A549 (cell line): ENCODE measurements around the gene ATP8A2. TPM values are rescaled to one million over a fixed set of nuclear protein-coding genes. Genes with fewer than 3 reads are reported as not detected.

Experiments used
- ATAC-seq, 2 experiments: fragments of 200-7000 bp in 1 of 2; fragments of >200 bp in 1 of 2; cut with Nextera tagmentation in 1 of 2; cut with Tn5 transposase in 1 of 2; 3 replicates each; pipeline versions ENCODE4 v1.8.0 to v1.9.1; 2018 to 2020; ENCODE audit warnings: mild to moderate bottlenecking in 1 of 2, moderate library complexity in 1 of 2
- CTCF ChIA-PET: fragments of 300-600 bp; sonication (Branson Sonifier 250); formaldehyde crosslinking; extraction: SDS; loops from one replicate; lab custom pipeline; 2021; ENCODE audit warnings: antibody characterized with exemption, inconsistent platforms; lab: Yijun Ruan, JAX
- POLR2A ChIA-PET: fragments of 350-600 bp; formaldehyde crosslinking; extraction: SDS; loops from one replicate; lab custom pipeline; 2021; ENCODE audit warnings: antibody characterized with exemption, inconsistent platforms; lab: Yijun Ruan, JAX
- DNase-seq, 2 experiments: peaks; one replicate each; pipeline versions ENCODE4 v3.0.0 to v3.0.0-alpha.2; 2011 to 2016; ENCODE audit warnings: low read depth in 1 of 2, low spot score in 1 of 2
- FAIRE-seq: peaks from 2 replicates; lab custom pipeline; 2011; peaks lifted over from hg19 to GRCh38; lab: Jason Lieb, UNC
- H3K27ac ChIP-seq, 2 experiments: fragments of >200 bp; sonication (Bioruptor Twin); formaldehyde crosslinking; 3 replicates each; pipeline ENCODE4 v1.5.1; 2016 to 2017
- H3K4me1 ChIP-seq: fragments of >200 bp; sonication (Bioruptor Twin); formaldehyde crosslinking; 3 replicates; pipeline ENCODE4 v1.6.1; 2016
- H3K4me2 ChIP-seq: fragments of >200 bp; sonication (Bioruptor Twin); formaldehyde crosslinking; 3 replicates; pipeline ENCODE4 v1.6.1; 2016
- H3K4me3 ChIP-seq: fragments of >200 bp; sonication (Bioruptor Twin); formaldehyde crosslinking; 3 replicates; pipeline ENCODE4 v1.5.1; 2016
- H3K9me3 ChIP-seq: fragments of >200 bp; sonication (Bioruptor Twin); formaldehyde crosslinking; 3 replicates; pipeline ENCODE4 v1.6.1; 2016
- CBX2 ChIP-seq: fragments of 200-600 bp; sonication (generic); IDR thresholded peaks from 2 replicates; pipeline ENCODE4 v1.6.1; 2016; ENCODE audit warnings: low read depth, mild to moderate bottlenecking, borderline replicate concordance
- ESRRA ChIP-seq: fragments of 150-350 bp; IDR thresholded peaks from 2 replicates; pipeline ENCODE4 v1.6.1; 2014; ENCODE audit warnings: mild to moderate bottlenecking, low read length, borderline replicate concordance
- FOSB ChIP-seq: fragments of 250-450 bp; sonication (Bioruptor Pico); IDR thresholded peaks from 2 replicates; pipeline ENCODE4 v1.5.0; 2020; ENCODE audit warnings: mild to moderate bottlenecking, moderate library complexity
- FOXS1 ChIP-seq: fragments of 250-450 bp; sonication (Bioruptor Pico); IDR thresholded peaks from 2 replicates; pipeline ENCODE4 v1.5.0; 2020; ENCODE audit warnings: mild to moderate bottlenecking, moderate library complexity
- GATA3 ChIP-seq: IDR thresholded peaks from 2 replicates; pipeline ENCODE4 v1.6.1; 2012; ENCODE audit warnings: borderline replicate concordance
- HOXB5 ChIP-seq: fragments of 250-450 bp; sonication (Bioruptor Pico); IDR thresholded peaks from 2 replicates; pipeline ENCODE4 v1.5.0; 2020; ENCODE audit warnings: mild to moderate bottlenecking, moderate library complexity
- JUN ChIP-seq, 2 experiments: fragments of >200 bp; sonication (Bioruptor Twin); formaldehyde crosslinking; IDR thresholded peaks; 2 replicates in 1 of 2; 3 replicates in 1 of 2; pipeline ENCODE4 v1.6.1; 2016 to 2017
- JUNB ChIP-seq: fragments of >200 bp; sonication (Bioruptor Twin); formaldehyde crosslinking; IDR thresholded peaks from 2 replicates; pipeline ENCODE4 v1.6.1; 2016
- KDM1A ChIP-seq: fragments of 200-600 bp; sonication (generic); IDR thresholded peaks from 2 replicates; pipeline ENCODE4 v1.6.1; 2016; ENCODE audit warnings: low read depth, mild to moderate bottlenecking
- KDM5A ChIP-seq: fragments of 200-600 bp; sonication (generic); IDR thresholded peaks from 2 replicates; pipeline ENCODE4 v1.6.1; 2016; ENCODE audit warnings: antibody characterized with exemption, mild to moderate bottlenecking
- MAFK ChIP-seq: fragments of 450-650 bp; IDR thresholded peaks from 2 replicates; pipeline ENCODE4 v1.6.1; 2014; ENCODE audit not compliant: partially characterized antibody
- MAZ ChIP-seq: fragments of 150-350 bp; IDR thresholded peaks from 2 replicates; pipeline ENCODE4 v1.6.1; 2014; ENCODE audit warnings: antibody characterized with exemption, low read depth, low read length, borderline replicate concordance
- NPAS2 ChIP-seq: fragments of 250-450 bp; sonication (Bioruptor Pico); IDR thresholded peaks from 2 replicates; pipeline ENCODE4 v1.8.0; 2022; ENCODE audit warnings: mild to moderate bottlenecking, moderate library complexity, borderline replicate concordance
- NR3C1 ChIP-seq: fragments of >200 bp; sonication (Bioruptor Twin); formaldehyde crosslinking; IDR thresholded peaks from 3 replicates; pipeline ENCODE4 v1.6.1; 2017
- POLR2A ChIP-seq: IDR thresholded peaks from 2 replicates; pipeline ENCODE4 v1.6.1; 2012; ENCODE audit warnings: mild to moderate bottlenecking, low read length
- RAD21 ChIP-seq, 2 experiments: fragments of >200 bp in 1 of 2; sonication (Bioruptor Twin) in 1 of 2; formaldehyde crosslinking in 1 of 2; IDR thresholded peaks in 1 of 2; conservative IDR thresholded peaks in 1 of 2; 2 replicates in 1 of 2; 3 replicates in 1 of 2; pipeline ENCODE4 v1.6.1; 2012 to 2018; ENCODE audit warnings: inconsistent platforms in 1 of 2
- RCOR1 ChIP-seq: fragments of 150-350 bp; IDR thresholded peaks from 2 replicates; pipeline ENCODE4 v1.6.1; 2014; ENCODE audit warnings: antibody characterized with exemption, low read length, low read depth
- SMC3 ChIP-seq: fragments of >200 bp; sonication (Bioruptor Twin); formaldehyde crosslinking; IDR thresholded peaks from 3 replicates; pipeline ENCODE4 v1.6.1; 2018; ENCODE audit warnings: inconsistent platforms
- TP53 ChIP-seq: fragments of 250-450 bp; sonication (Bioruptor Pico); IDR thresholded peaks from 2 replicates; pipeline ENCODE4 v1.5.0; 2021; ENCODE audit warnings: mild to moderate bottlenecking, moderate library complexity
- ZFP36 ChIP-seq: fragments of 450-650 bp; IDR thresholded peaks from 2 replicates; pipeline ENCODE4 v1.6.1; 2014; ENCODE audit warnings: borderline replicate concordance; ENCODE audit not compliant: partially characterized antibody
- WGBS: methylation state at CpG from one replicate; pipeline ENCODE4 v1.1.6; 2017; ENCODE audit errors: missing lambda C conversion rate; 5-methylcytosine and 5-hydroxymethylcytosine counted together
- polyA plus RNA-seq, 4 experiments: library from polyadenylated mRNA; depleted of rRNA in 3 of 4; stranded (reverse); fragments of >200 nt; fragmentation: RNase III in 1 of 4; extraction: RNeasy Plus Mini Kit Qiagen cat#74134 plus additional on column Dnase treatment in 1 of 4; gene quantifications; 2 replicates in 3 of 4; 3 replicates in 1 of 4; pipeline ENCODE4 v1.2.3, GENCODE V29; 2011 to 2017
- TF ChIP-seq, protein P1 (sequence below): fragments of 250-450 bp; sonication (Bioruptor Pico); IDR thresholded peaks from 2 replicates; pipeline ENCODE4 v1.5.0; 2020; ENCODE audit warnings: low read depth, mild to moderate bottlenecking, moderate library complexity
- TF ChIP-seq, protein P2 (sequence below): fragments of >200 bp; sonication (Bioruptor Twin); formaldehyde crosslinking; IDR thresholded peaks from 3 replicates; pipeline ENCODE4 v1.5.1; 2016
- TF ChIP-seq, protein P3 (sequence below): fragments of 200-600 bp; sonication (generic); IDR thresholded peaks from 2 replicates; pipeline ENCODE4 v1.6.1; 2016; ENCODE audit warnings: antibody characterized with exemption, mild to moderate bottlenecking, moderate library complexity

The ATP8A2 gene
- polyA plus RNA-seq, 2 of the 4 experiments (the other 2 are of a cell fraction): 0.03 TPM; not detected in 1

DNA sequence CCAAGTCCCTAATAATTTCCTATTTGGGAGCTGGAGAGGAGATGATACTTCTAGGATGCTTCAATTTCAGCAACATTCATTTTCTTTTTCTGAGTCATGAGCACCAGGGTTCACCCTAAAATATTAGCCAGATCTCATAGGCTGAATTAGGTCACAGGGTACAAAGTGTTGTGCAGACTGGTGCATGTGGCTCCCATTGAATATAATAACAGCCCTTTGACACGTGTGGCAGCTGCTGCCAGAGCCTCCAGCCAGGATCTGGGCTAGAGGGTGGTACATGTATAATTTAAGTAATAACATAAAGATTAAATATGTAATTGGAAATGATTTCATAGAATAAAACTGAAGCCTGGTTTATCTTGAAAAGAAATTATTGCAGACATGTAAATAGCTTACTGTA, 244.9 kb downstream of the ATP8A2 start:
- ChIA-PET POLR2A (no interaction called here), CTCF (no interaction called here)
- ATAC-seq: no peak
- H3K27ac ChIP-seq: no peak overlapping the region
- no peak for FAIRE-seq
- no peaks in the 10 kb centered on the region for H3K4me1 ChIP-seq
- TF ChIP-seq ZFP36 (no peak), MAFK (no peak), CBX2 (no peak), RCOR1 (no peak), TP53 (CRISPR knock-in tag) (no peak), KDM1A (no peak), NPAS2 (no peak), POLR2A (no peak), JUN (IDR thresholded peaks at IDR 0.05) (no peak)
- TF ChIP-seq, protein P1, sequence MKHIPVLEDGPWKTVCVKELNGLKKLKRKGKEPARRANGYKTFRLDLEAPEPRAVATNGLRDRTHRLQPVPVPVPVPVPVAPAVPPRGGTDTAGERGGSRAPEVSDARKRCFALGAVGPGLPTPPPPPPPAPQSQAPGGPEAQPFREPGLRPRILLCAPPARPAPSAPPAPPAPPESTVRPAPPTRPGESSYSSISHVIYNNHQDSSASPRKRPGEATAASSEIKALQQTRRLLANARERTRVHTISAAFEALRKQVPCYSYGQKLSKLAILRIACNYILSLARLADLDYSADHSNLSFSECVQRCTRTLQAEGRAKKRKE: no peak
- no peak overlapping the region for H3K4me2 ChIP-seq
- DNase-seq: no peak
- H3K4me3 ChIP-seq: no peak overlapping the region
- H3K9me3 ChIP-seq: no peaks in the 10 kb centered on the region
- 0% methylated on average over 1 of the region's 1 CpG for WGBS

DNA sequence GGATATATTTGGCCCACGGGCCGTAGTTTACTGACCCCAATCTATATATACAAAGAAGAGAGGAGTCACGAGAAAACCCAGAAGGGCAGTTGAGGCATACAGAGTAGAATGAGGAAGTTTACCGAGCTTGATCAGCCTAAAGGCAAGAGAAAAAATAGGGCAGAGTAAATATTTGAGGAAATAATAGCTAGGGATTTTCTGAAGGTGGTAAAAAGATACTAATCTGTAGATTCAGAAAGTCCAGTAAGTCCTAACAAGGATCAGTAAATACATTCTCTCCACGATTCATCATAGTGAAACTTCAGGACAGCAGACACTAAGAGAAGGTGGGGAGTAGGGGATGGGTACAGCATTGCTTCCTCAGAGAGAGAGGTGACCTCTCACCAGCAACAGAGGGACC, 248.1 kb downstream of the ATP8A2 start:
- CTCF ChIA-PET: no interaction called here
- TF ChIP-seq FOSB (CRISPR knock-in tag): no peak
- no peak for TF ChIP-seq ZFP36
- no peak for TF ChIP-seq NR3C1
- no peak for TF ChIP-seq HOXB5 (CRISPR knock-in tag)
- no peak for TF ChIP-seq FOXS1 (CRISPR knock-in tag)
- no peak for TF ChIP-seq SMC3
- TF ChIP-seq, protein P2, sequence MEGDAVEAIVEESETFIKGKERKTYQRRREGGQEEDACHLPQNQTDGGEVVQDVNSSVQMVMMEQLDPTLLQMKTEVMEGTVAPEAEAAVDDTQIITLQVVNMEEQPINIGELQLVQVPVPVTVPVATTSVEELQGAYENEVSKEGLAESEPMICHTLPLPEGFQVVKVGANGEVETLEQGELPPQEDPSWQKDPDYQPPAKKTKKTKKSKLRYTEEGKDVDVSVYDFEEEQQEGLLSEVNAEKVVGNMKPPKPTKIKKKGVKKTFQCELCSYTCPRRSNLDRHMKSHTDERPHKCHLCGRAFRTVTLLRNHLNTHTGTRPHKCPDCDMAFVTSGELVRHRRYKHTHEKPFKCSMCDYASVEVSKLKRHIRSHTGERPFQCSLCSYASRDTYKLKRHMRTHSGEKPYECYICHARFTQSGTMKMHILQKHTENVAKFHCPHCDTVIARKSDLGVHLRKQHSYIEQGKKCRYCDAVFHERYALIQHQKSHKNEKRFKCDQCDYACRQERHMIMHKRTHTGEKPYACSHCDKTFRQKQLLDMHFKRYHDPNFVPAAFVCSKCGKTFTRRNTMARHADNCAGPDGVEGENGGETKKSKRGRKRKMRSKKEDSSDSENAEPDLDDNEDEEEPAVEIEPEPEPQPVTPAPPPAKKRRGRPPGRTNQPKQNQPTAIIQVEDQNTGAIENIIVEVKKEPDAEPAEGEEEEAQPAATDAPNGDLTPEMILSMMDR: no peak
- no peak for TF ChIP-seq RAD21 (conservative IDR thresholded peaks at IDR 0.05 in 1 of 2, IDR thresholded peaks at IDR 0.05 in 1 of 2)
- no peak for TF ChIP-seq JUNB
- TF ChIP-seq KDM5A: no peak
- no peak for TF ChIP-seq ESRRA
- TF ChIP-seq RCOR1: no peak
- no peak for TF ChIP-seq MAZ
- 9% methylated on average over 5 of the region's 5 CpGs for WGBS

DNA sequence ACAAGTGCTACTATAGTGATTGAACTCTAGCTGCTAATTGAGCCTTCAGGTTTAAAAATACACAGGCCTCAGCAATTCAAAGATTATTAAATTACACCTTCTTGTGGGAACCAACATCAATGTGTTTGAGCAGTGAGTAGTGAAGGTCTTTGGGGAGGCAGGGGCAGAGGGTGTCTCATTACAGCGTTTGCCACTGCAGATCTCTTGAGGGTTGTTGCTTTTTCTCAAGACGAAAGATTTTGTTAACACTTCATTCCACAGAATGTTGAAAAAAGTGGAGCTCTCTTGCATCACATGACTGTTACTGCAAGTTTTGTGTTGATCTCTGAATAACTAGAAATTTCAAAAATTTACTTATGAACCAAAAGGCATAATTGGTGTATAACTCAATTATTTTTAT, 253.6 kb downstream of the ATP8A2 start:
- no peak for DNase-seq
- ATAC-seq: no peak
- no peak overlapping the region for H3K27ac ChIP-seq
- H3K4me1 ChIP-seq: no peaks in the 10 kb centered on the region
- ChIA-PET POLR2A (no interaction called here), CTCF (no interaction called here)
- no peak overlapping the region for H3K4me3 ChIP-seq
- WGBS: 5% methylated on average over 2 of the region's 2 CpGs
- no peak for FAIRE-seq
- H3K9me3 ChIP-seq: no peaks in the 10 kb centered on the region
- TF ChIP-seq, protein P1: no peak
- TF ChIP-seq, protein P3, sequence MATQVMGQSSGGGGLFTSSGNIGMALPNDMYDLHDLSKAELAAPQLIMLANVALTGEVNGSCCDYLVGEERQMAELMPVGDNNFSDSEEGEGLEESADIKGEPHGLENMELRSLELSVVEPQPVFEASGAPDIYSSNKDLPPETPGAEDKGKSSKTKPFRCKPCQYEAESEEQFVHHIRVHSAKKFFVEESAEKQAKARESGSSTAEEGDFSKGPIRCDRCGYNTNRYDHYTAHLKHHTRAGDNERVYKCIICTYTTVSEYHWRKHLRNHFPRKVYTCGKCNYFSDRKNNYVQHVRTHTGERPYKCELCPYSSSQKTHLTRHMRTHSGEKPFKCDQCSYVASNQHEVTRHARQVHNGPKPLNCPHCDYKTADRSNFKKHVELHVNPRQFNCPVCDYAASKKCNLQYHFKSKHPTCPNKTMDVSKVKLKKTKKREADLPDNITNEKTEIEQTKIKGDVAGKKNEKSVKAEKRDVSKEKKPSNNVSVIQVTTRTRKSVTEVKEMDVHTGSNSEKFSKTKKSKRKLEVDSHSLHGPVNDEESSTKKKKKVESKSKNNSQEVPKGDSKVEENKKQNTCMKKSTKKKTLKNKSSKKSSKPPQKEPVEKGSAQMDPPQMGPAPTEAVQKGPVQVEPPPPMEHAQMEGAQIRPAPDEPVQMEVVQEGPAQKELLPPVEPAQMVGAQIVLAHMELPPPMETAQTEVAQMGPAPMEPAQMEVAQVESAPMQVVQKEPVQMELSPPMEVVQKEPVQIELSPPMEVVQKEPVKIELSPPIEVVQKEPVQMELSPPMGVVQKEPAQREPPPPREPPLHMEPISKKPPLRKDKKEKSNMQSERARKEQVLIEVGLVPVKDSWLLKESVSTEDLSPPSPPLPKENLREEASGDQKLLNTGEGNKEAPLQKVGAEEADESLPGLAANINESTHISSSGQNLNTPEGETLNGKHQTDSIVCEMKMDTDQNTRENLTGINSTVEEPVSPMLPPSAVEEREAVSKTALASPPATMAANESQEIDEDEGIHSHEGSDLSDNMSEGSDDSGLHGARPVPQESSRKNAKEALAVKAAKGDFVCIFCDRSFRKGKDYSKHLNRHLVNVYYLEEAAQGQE: no peak
- no peak for TF ChIP-seq GATA3
- H3K4me2 ChIP-seq: no peak overlapping the region

More for the DNA sequence above, 248.1 kb downstream of the ATP8A2 start:
- H3K4me3 ChIP-seq: no peak overlapping the region
- no peak overlapping the region for H3K4me2 ChIP-seq
- no peak for FAIRE-seq
- H3K4me1 ChIP-seq: no peaks in the 10 kb centered on the region
- DNase-seq: no peak
- no peaks in the 10 kb centered on the region for H3K9me3 ChIP-seq
- POLR2A ChIA-PET: no interaction called here
- H3K27ac ChIP-seq: no peak overlapping the region
- no peak for ATAC-seq
